ENCODE results near the gene BARX2.

The BARX2 gene

DNA sequence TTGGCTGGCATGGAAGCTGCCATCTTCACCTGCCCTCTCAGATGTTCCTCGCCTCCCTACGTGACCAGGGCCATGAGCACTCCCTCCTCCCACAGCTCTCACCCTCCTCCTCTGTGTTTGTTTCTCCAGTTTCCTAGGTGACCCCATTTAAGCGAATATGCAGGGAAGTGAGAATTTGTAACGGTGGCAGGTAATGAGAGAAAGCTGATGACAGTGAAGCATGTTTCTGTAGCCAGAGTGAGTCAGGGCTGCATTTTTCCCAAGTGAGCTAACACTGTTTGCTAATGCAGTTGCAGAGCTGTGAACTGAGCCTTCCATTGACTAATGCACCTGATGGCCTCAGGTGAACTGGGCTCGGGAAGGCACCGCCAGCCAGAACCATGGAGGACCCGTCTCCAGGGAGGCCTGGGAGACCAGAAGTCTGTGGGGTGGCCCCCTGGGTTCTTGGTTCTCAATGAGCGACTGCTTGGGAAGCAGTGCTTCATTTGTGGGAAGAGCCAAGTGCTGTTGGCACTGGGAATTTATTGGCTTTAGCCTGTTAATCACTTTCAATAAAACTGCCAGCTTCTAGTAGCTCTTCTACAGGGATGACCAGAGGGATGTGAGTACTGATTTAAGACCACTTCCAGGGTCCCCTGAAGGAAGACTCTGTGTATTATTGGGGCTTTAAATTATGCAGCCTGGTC, 64.5 kb downstream of the BARX2 start:
- DNase-seq (ENCODE audit: low read depth): no peak

DNA sequence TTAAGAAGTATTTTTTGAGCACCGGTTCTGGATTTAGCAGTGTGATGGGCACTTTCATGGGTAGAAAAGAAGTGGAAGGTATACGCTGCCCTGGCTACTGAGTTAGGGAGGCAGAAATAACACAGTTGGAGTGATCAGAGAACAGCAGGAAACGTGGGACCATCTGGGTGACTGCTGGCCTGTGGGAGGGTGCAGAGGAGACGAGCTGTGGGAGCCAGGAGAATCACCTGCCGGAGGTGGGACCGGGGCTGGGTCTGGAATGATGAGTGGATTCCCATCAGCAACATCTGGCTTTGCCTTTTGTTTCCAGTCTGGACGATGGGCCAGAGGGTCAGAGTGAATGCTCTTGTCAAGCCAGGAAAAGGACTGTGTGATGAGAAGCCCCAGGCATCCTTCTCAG, 66.5 kb downstream of the BARX2 start:
- no peak for DNase-seq (ENCODE audit: low read depth)

DNA sequence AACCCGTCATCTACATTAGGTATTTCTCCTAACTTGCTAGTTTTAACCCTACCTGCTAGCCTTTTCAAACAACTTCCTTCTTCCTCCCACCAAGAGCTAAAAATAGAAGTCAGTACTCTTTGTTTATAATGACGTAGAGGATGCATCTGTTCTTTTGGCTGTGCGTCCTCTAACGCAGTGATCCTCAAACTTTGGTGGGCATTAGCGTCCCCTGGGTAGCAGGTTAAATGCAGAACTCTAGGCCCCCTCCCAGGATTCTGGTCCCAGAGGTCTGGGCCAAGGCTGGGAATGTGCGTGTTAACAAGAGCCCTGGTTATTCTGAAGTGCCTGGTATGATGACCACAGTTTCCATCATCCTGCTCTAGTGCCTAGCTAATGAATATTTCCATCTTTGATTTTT, 67.6 kb downstream of the BARX2 start:
- no peak for DNase-seq (ENCODE audit: low read depth)

DNA sequence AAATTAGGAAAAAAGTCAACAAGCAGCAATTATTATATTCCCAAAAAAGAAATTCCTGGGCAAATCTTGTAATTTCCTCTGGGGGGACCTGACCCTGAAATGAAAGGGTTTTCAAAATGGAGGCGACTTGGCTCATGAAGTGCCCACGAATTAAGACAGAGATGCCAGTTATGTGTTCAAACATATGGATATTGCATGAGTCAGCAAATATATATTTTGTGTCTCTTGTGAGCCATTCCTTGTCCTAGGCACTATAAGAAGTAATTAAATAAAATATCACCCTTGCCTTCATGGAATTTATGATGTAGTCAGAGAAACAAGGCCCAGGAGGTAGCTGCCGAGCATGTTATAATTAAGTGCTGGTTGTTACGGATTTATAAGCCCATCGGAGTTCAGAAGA, 68.6 kb downstream of the BARX2 start:
- no peak for DNase-seq (ENCODE audit: low read depth)

DNA sequence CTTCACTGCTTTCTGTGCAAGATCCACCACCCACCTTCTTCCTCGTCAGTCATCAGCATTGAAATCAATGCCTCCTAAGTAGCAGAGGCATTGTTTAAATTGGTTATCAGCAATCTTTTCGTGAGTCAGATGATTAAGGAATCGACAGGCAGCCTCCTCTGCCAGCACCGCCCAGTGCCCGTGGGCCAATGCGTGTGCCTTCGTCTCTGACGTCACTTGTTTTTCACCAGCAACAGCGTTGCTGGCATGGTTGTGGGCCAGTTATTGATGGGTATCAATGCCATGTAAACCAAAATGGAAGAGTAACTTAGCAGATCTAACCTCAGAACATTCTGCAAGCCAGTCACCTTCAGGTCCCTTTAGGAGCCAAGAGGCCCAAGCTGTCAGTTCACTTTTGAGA, 69.6 kb downstream of the BARX2 start:
- DNase-seq (ENCODE audit: low read depth): no peak

DNA sequence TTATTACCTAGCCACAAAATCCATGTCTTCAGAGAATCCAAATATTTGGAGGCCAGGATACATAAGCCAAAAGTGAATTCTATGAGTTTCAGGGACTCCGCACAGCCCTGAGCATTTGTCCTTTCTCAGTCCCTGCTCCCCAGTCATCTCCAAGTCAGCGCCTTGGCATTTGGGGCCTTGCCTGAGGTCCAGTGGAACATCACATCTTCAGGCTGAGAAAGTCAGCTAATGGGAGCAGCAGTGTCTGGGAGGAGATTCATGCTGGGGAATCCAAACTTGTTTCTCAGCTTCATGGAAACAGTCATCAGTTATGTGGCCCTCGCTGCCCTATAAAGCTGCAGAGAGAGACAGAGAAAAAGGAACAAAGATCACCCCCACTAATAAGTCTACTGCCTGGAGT, 70.9 kb downstream of the BARX2 start:
- no peak for DNase-seq (ENCODE audit: low read depth)

DNA sequence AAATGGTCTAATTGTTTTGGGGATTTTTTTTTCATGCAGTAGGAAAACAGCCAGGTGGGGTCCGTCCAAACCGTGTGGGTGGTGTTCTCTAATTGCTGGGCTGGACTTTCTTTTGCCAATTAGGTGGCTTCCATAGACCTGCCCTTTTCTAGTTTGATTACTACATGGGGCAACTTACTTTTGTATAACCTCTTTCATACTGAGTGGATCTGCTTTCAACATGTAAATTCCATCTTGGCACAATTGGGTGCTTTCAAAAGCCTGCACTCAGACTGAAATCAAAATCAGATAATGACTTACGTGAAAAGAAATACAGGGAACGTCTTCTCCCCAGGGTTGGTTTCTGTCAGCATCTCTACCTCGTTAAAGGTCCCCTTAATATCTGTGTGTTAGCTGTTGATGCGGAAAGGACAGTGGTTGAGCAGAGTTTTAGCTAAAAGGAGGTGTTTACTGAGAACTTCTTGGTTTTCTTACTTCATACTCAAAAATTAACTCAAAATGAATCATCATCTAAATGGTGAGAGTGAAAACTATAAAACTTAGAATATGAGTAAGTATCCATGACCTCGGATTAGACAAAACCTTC, 72.1 kb downstream of the BARX2 start:
- no peak for DNase-seq (ENCODE audit: low read depth)

DNA sequence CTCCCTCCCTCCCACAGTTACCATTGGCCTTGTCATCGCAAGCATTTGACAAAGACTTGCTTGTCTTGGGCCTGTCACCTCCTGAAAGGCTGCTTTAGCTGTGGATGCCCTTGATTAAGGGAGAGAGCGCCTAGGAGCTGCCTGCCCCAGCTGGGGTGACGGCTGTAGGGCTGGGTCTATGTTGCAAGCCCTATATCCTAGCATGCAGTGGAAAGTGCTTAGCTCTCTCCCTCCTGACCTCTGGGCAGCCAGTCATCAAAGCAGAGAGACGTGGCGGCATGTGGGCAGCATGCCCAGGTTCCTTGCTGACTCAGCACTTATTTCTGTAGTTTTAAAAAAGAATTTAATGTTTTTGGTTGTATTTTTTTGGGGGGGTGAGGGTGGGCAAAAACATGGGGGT, 75.9 kb downstream of the BARX2 start:
- no peak for DNase-seq (ENCODE audit: low read depth)

DNA sequence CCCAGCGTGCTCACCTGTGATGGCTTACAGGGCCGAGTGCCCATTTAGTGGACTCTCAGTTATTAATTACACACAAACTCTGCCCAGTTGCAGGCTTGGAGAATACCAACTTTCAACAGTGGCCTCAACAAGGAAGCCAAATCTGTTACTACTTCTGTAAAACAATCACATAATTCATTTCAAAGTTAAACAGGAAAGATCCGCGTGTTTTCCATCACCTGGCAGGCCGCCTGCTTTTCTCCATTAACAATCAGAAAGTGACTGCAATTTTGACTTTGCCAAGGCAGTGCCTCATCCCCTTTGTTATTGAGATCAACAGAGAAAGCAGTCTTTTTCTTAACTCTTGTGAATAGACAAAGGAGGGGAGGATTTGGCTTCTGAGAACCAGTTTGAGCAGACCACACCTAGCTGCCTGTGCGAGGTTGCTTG, 77.7 kb downstream of the BARX2 start:
- no peak for DNase-seq (ENCODE audit: low read depth)

DNA sequence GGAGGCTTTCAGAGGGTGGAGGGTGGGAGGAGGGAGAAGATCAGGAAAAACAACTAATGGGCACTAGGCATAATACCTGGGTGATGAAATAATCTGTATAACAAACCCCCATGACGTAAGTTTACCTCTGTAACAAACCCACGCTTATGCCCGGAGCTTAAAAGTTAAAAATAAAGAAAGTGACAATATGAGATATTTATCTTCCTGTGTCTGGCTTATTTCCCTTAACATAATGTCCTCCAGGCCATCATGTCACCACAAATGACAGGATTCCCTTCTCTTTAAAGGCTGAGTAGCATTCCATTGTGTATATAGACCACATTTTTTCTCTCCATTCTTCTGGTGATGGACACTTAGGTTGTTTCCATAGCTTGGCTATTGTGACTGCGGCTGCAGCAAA, 79.5 kb downstream of the BARX2 start:
- no peak for DNase-seq (ENCODE audit: low read depth)

DNA sequence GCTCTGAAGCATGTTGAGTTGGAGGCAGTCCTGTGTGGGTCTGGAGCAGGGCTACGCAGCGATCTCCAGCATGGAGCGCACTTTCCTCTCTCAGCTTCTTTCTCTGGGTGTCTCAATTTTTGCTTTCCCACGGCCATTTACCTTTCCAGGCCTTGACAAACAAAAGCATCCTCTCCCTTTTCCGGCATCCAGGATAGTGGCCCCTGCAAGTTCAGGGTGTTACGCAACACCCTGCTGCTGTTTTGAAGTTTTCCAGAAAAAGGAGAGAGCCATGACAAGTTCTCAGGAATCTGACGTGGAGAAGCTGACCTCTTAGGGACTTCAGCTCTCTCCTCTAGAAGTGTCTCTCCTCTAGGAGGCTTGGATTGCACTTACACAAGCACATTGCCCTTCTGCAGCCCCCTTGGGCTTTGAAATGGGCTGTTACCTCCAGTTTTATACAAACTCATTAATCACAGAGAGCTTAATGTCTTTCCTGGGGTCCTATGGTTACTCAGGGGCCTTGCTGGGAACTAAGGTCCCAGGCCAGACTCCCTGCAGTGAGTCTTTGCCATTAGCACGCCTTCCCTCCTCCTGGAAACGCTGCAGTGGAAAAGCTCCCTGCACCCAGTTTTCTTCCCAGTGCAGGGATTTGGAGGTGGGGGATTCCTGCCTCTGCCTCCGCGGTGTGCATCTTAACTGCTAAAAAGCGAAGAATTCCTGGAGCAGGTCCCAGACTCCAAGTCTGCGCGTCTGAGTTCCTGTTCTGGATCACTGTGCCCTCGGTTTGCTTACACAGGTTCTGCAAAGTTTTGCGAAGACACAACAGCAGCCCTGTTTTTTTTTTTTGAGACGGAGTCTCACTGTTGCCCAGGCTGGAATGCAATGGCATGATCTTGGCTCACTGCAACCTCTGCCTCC, 80.4 kb downstream of the BARX2 start:
- DNase-seq (ENCODE audit: low read depth): no peak

DNA sequence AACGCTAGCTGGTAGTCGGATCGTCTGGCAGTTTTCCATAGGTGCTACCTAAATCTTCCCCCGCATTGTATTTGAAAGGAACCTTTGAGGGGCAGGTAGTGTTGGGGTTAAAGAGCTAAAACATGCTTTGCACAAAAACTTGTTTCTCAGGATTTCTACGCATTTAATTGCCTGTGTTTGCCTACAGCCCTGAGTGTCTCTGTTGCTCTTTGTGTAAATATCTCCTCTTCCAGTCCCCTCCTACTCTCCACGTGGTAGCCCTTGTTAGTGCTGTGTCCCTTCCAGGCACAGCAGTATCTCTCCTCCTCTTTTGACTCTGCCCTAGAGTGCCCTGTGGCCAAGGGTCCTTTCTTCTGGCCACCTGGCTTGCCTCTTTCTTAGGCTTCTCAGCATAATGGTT, 81.7 kb downstream of the BARX2 start:
- DNase-seq (ENCODE audit: low read depth): no peak

DNA sequence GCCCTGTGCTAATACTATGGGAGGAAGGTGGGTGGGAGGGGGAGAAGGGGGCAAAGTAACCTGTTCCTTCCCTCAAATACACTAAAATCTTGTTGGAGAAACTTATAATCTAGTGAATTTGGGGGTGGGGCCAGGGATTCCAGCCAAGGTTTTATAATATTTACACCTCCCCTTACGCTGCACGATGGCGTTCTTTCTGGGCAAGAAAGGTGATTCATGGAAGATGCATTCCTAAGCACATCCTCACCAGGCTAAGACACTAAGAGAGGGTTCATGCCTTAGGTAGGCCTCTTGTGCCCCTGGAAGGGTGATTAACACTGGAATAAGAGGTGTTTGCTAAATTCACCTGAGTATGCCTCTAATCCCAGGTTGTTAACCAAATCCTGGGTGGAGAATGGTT, 82.6 kb downstream of the BARX2 start:
- no peak for DNase-seq (ENCODE audit: low read depth)

DNA sequence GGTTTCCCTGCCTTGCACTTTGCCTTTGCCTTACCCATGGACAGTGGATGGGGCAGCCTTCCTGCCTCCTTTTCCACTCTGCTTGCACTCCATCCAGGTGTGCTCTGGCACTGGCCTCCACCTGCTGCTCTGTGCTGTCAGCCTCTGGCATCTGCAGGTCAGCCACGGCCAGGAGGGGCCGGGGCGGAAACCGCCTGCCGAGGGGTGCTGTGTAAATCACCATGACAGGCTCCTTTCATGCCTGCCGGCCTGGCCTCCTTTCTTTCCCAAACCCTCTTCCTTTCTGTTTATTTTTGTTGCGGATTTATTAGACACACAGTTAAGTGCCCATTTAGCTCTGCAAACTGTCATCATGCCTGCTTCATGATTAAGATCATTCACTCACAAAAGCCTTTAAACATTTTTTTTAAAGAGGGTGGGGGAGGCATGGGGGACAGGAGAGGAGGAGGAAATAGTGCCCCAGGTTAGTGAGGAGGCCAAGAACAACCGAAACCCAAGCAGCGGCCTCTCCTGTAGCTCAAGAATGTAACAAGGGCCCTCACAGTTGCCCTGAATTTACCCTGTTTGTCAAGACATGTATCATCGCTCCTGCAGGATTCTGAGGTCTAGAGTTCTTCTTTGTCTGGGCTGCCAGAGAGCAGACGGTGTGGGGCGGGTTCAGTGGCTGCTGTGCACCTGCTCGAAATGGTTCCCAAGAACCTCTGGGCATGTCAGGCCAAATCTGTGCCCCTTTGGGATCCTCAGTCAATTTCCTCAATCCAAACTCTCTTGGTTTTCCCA, 83.3 kb downstream of the BARX2 start:
- DNase-seq (ENCODE audit: low read depth): no peak

DNA sequence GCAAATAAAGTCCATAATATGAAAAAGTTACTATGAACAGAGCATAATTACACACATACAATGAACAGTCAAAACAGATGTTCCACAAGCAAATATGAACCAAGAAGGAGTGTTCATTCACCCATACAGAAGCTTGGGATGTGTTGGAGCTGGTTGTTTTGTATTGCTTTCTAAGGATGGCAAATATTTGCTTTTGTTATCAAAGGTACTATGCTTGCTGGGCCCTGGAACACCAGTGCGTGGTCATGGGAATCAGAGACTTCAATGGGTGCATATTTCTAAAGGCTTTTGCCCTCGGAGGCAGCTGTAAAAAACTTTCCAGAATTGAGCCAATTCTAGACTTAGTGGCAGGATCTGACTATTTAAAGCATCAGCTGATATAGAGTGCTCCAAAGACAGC, 85.1 kb downstream of the BARX2 start:
- no peak for DNase-seq (ENCODE audit: low read depth)

DNA sequence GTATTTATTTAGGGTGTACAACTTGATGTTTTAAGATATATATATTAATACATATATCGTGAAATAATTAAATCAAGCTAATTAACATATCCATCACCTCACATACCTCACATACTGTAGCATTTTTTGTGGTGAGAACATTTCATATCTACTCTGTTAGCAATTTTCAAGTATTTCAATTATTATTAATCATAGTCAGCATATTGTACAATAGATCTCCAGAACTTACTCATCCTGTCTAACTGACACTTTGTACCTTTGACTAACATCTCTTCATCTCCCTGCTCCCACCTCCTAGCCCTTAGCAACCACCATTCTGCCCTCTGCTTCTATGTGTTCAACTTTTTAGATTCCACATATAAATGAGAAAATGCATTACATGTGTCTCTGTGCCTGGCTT, 108.4 kb downstream of the BARX2 start:
- DNase-seq (ENCODE audit: low read depth): no peak

DNA sequence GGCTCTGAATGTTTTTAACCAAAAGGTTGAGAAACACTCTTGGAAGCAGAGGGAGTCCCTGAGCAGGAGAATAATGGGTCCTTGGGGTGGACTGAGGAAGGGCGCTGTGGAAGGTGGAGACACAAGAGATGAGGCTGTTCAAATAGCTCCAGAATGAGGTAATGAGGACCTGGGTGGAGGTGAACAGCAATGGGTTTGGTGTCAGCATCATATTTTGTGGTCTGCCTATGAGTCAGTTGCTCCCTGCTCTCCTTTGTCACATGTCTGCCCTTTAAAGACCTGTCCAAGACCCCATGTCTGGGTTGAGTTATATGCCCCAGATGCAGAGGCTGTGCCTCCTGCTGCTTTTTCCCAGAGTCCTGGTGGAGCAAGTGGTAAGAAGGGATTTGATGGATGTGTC, 113.6 kb downstream of the BARX2 start:
- no peak for DNase-seq (ENCODE audit: low read depth)

DNA sequence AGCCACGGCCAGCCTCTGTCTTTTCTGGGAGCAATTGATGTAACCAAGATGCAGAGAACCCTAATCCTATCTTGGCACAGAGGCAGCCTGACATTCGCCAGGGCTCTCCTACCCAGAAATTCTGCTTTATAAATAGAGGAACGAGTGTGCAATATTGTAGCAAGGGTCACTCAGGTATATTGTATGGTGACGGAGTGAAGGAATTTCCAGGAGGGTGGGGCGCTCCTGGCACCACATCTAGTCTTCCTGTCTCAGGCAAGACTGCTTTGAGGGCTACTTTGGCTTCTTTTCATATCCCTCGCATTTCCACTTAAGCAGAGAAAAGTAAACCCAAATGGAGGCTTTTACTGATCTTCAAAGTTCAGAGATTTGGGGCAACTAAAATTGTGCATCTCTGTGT, 114.4 kb downstream of the BARX2 start:
- DNase-seq (ENCODE audit: low read depth): no peak

DNA sequence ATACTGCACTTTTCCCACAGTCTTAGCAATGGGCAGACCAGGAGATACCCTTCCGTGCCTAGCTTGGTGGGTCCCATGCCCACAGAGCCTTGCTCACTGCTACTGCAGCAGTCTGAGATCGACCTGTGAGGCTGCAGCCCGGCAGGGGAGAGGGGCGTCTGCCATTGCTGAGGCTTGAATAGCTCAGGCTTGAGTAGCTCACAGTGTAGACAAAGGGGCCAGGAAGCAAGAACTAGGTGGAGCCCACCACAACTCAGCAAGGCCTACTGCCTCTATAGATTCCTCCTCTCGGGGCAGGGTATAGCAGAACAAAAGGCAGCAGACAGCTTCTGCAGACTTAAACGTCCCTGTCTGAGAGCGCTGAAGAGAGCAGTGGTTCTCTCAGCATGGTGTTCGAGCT, 118.1 kb downstream of the BARX2 start:
- DNase-seq (ENCODE audit: low read depth): no peak

Measured in activated T-cell treated with anti-CD3 and anti-CD28 coated beads for 48 hours (primary cell).